Progenitor cell of endocrine pancreas (in vitro differentiated cells): ENCODE data around the gene RNPC3. TPM values are rescaled to one million over a fixed set of nuclear protein-coding genes. Genes with fewer than 3 reads are reported as not detected.

Experiments
- DNase-seq: peaks from one replicate; pipeline ENCODE4 v3.0.0; 2021; ENCODE audit warnings: low spot score; ENCODE audit not compliant: unreplicated experiment
- H3K27ac Mint-ChIP-seq: 2 replicates; pipeline ENCODE4 v1.8.0; 2021; ENCODE audit warnings: mild to moderate bottlenecking, moderate library complexity, mixed read lengths
- H3K27me3 Mint-ChIP-seq: 2 replicates; pipeline ENCODE4 v1.8.0; 2021; ENCODE audit warnings: mixed read lengths
- H3K36me3 Mint-ChIP-seq: 2 replicates; pipeline ENCODE4 v1.8.0; 2022; ENCODE audit warnings: mixed read lengths; ENCODE audit not compliant: insufficient read depth
- H3K4me1 Mint-ChIP-seq: 2 replicates; pipeline ENCODE4 v1.8.0; 2021; ENCODE audit warnings: low read depth, mixed read lengths
- H3K4me3 Mint-ChIP-seq: 2 replicates; pipeline ENCODE4 v1.8.0; 2021; ENCODE audit warnings: low read depth, mild to moderate bottlenecking, moderate library complexity, mixed read lengths
- H3K9me3 Mint-ChIP-seq: 2 replicates; pipeline ENCODE4 v1.8.0; 2021; ENCODE audit warnings: low read depth, mixed read lengths
- CTCF ChIP-seq: fragments of 200-600 bp; sonication (generic); IDR thresholded peaks from one replicate; pipeline ENCODE4 v1.5.0; 2021; ENCODE audit warnings: antibody characterized with exemption, mild to moderate bottlenecking; ENCODE audit not compliant: unreplicated experiment
- total RNA-seq: library from RNA; stranded (reverse); gene quantifications from 2 replicates; pipeline ENCODE4 v1.2.1, GENCODE V29; 2021

The RNPC3 gene
- total RNA-seq, 1 donor from 2014 or later: 24.6 TPM

GRCh38 chr1:103496014-103496635, 29.4 kb upstream of the RNPC3 start:
- Mint-ChIP-seq H3K27me3 (no peaks in the 10 kb centered on the region), H3K9me3 (peaks cover 5% of the 10 kb centered on the region), H3K4me3 (no peak overlapping the region), H3K36me3 (no peaks in the 10 kb centered on the region), H3K27ac (no peak overlapping the region), H3K4me1 (peaks cover 2% of the 10 kb centered on the region)
- DNase-seq: no peak
- TF ChIP-seq CTCF: no peak

DNA sequence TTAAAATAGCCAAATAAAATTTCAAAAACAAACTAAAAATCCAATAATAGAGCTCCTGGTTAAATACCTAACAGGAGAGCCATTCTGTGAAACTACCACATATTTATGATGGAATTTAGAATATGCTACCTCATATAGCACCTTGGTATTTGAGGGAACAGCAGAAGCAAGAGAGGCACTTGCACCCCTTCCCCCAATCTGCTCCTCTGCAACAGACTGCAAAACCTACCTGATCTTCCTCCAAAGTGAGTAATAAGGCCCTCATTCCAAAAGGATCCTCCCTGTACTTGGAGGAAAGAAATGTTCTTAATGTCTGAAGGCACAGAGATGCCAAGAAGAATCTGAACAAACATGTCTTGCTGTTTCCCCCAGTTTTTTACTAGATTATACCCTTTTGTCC, 28.1 kb upstream of the RNPC3 start:
- Mint-ChIP-seq H3K27me3 (no peaks in the 10 kb centered on the region), H3K27ac (no peak overlapping the region), H3K4me3 (no peak overlapping the region), H3K9me3 (peaks cover 5% of the 10 kb centered on the region), H3K36me3 (no peaks in the 10 kb centered on the region), H3K4me1 (peaks cover 2% of the 10 kb centered on the region)
- no peak for TF ChIP-seq CTCF
- no peak for DNase-seq

- H3K4me1 Mint-ChIP-seq: no peaks in the 10 kb centered on the region
- peaks cover 4% of the 10 kb centered on the region for H3K36me3 Mint-ChIP-seq
- H3K27ac Mint-ChIP-seq: no peak overlapping the region
- H3K27me3 Mint-ChIP-seq: no peaks in the 10 kb centered on the region
- no peak for TF ChIP-seq CTCF
- no peak for DNase-seq
- H3K4me3 Mint-ChIP-seq: no peak overlapping the region
- peaks cover 17% of the 10 kb centered on the region for H3K9me3 Mint-ChIP-seq
These were observed 16.2 kb upstream of the RNPC3 start for GRCh38 chr1:103509250-103509649.

- Mint-ChIP-seq H3K36me3 (peaks cover 4% of the 10 kb centered on the region), H3K9me3 (peaks cover 17% of the 10 kb centered on the region), H3K4me1 (no peaks in the 10 kb centered on the region), H3K27me3 (no peaks in the 10 kb centered on the region), H3K27ac (no peak overlapping the region), H3K4me3 (no peak overlapping the region)
- no peak for TF ChIP-seq CTCF
- no peak for DNase-seq
These were observed 11.8 kb upstream of the RNPC3 start for GRCh38 chr1:103513711-103514110.

GRCh38 chr1:103514920-103515503, 10.5 kb upstream of the RNPC3 start:
- DNase-seq: no peak
- H3K9me3 Mint-ChIP-seq: peaks cover 17% of the 10 kb centered on the region
- peak; percentile 81 for TF ChIP-seq CTCF

More at GRCh38 chr1:103514920-103515503, 10.5 kb upstream of the RNPC3 start:
- H3K36me3 Mint-ChIP-seq: peaks cover 4% of the 10 kb centered on the region
- no peak overlapping the region for H3K4me3 Mint-ChIP-seq
- no peak overlapping the region for H3K27ac Mint-ChIP-seq
- no peaks in the 10 kb centered on the region for H3K4me1 Mint-ChIP-seq
- no peaks in the 10 kb centered on the region for H3K27me3 Mint-ChIP-seq
